ENCODE measurements around the gene BMP2K.

Gene BMP2K

DNA sequence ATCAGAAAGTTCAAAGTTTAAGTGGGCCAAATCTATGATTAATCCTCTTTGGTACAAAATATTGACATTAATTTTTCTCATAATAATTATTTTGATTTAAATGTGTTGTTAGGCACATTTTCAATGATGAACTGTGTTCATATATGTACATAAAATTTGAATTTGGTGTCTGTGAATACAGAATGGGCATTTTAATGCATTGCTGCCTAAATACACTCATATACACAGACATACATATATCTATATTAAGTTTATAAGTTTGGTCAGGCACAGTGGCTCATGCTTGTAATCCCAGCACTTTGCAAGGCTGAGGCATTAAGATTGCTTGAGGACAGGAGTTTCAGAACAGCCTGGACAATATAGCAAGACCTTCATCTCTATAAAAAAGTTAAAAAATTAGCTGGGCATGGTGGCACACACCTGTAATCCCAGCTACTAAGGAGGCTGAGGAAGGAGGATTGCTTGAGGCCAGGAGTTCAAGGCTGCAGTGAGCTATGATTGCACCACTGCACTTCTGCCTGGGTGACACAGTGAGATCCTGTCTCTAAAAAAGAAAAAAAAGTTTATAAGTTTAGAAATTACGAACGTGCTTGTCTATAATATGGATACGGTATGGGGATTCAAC is 12.3 kb upstream of the BMP2K start:
- no peak overlapping the region for H3K4me3 ChIP-seq (ENCODE audit: low read depth, low read length)

DNA sequence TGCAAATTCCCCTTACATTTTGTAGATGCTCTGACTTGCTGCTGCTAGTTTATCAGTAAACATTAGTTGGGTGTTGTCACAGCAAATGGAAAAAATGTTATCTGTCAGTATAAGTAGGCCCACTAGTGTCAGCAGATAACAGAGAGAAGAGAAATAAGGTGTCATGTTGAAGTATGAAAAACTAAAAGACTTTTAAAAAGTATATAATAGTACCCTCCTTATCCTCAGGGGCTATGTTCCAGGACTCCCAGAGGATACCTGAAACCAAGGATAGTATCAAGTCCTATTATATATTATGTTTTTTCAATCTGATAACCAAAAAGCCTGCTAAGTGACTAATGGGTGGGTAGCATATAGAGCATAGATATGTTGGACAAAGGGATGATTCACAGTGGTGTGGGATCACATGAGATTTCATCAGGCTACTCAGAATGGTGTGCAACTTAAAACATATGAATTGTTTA is 11.6 kb upstream of the BMP2K start:
- H3K4me3 ChIP-seq (ENCODE audit: low read depth, low read length), result no peak overlapping the region

DNA sequence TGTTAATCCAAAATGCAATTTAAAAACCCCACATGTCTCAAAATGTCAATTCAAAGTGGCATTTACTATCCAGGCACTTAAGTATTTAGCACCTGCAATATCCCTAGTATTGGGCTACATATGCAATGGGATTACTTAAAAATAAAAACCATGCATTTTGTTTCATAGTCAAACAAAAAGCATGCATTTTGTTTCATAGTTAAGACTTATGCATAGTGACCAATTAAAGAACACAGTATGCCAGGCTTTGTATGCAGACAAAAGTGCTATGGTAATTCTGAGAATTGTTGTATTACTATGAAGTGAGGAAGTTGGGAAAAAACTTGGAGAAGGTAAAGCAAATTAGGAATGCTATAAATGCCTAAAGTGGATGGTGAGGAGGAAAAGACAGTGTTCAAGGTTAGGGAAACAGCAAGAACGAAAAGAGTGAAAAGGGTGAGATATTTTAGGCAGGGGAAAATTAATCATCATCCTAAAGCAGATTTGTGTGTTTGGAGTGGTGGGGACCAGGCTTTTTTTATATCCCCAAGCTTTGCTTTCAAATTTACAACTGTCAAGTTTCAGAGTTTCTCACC is 10.6 kb upstream of the BMP2K start:
- H3K4me3 ChIP-seq (ENCODE audit: low read depth, low read length), result no peak overlapping the region

DNA sequence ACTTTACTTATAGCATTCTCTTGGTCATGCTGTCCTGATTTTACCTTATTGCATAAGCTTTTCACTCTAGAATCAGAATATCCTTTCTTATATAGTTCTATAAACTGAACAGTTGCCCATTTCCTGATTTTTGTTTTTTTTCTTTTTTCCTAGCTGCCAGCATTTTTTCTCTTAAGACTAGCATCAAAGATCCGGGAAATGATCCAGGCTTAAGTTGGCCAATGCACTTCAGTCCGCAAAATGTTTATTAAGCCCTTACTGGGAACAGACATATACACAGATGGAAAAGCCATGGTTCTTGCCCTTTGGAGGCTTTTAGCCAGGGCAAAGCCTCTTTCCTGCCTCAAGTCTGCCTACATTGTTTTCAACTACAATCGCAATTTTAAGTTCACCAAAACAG is 10.1 kb upstream of the BMP2K start:
- no peak overlapping the region for H3K4me3 ChIP-seq (ENCODE audit: low read depth, low read length)

DNA sequence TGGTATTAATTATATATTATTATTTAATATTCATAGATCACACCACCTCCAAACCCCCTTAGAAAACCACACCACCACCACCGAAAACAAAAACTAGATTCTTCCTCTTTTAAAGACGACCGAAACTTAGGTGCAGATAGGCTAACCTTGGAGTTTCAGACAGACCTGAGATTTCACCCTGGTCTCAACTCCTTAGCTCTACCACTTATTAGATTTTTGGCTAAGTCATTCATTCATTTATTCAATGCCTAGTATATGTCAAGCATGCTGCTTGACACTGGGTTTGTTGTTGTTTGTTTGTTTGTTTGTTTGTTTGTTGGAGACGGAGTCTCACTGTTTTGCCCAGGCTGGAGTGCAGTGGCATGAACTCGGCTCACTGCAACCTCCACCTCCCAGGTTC is 9.5 kb upstream of the BMP2K start:
- no peak overlapping the region for H3K4me3 ChIP-seq (ENCODE audit: low read depth, low read length)

DNA sequence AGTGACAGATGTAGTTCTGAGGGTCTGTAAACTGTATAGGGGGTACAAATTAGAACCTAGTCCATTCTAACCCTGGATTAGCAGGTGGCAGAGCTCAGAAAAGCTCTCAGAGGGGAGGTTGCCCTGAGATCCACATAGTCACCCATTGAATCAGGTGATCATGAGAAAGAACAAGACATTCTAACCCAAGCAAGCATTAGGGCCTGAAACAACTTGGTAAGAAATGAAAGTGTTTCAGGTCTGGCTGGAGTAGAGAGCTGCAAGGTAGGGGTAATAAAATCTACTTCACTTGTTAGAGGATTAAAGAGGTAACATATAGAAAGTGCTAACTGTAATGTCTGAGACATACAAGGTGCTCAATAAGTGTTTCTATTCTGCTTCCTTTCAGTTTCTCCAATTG is 8.8 kb upstream of the BMP2K start:
- no peak overlapping the region for H3K4me3 ChIP-seq (ENCODE audit: low read depth, low read length)

DNA sequence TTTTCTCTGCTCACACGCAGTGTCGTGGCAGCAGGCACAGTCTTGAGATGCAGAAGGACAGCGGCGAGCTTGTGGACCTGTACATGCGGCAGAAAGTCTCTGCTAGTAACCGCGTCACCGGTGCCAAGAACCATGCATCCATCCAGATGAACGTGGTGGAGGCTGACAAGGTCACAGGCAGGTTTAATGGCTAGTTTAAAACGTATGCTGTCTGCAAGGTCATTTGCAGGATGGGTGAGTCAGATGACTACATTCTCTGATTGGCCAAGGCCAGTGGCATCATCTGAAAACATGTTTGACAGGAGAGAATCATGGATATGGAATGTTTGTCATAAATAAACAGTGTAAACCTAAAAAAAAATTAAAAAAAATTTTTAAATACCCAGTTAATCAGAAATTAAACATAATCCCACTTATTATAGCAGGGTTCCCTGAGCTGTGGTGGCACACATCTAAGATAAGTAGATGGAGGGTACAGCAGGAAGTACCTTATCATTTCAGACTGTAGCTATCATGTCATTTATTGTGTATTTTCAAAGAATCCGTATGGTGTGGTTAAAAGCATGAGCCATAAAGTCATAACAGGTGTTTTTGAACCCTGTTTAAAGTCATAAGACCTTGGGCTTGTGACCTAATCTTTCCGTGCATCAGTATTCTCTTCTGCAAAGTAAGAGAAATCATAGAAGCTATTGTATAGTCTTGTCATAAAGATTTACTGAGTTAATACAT is 7.5 kb upstream of the BMP2K start:
- no peak overlapping the region for H3K4me3 ChIP-seq (ENCODE audit: low read depth, low read length)

DNA sequence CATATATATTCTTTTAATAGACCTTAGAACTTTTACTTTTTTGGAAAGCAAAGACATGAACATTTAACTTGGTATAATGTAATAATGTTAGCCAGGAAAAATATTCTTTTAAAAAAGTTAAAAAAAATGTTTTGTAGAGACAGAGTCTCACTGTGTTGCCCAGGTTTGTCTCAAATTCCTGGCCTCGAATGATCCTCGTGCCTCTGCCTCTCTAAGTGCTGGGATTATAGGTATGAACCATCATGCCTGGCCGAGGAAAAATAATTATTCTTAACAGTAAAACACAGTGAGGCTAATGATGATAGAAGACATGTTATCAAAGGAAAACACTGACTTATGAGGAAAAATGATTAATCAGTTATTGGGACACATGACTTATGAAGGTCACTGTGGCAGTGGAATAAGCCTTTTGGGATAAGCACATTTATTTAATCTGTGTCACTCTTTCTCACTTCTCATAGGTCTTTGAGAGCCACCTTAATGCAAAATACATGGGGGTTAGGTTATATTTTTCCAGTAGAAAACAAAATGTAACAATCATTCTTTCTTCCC is 6.0 kb upstream of the BMP2K start:
- H3K4me3 ChIP-seq (ENCODE audit: low read depth, low read length), result no peak overlapping the region

DNA sequence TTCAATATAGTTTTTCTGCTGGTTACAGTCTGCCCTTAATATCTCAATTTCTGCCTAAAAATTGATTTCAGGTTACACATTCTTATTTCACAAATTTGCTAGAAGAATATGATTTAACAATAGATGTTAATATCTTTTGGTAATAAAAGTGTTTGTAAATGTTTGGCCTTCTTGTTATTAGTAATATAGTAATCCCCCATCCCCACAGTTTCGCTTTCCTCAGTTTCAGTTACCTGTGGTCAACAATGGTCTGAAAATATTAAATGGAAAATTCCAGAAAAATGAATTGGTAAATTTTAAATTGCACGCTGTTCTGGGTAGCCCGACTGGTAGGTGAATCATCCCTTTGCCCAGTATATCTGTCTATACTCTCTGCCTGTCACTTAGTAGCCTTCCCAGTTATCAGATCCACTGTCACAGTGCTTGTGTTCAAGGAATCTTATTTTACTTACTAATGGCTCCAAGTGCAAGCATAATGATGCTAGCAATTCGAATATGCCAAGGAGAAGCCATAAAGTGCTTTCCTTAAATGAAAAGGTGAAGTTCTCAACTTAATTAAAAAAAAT is 3.5 kb upstream of the BMP2K start:
- no peak overlapping the region for H3K4me3 ChIP-seq (ENCODE audit: low read depth, low read length)

DNA sequence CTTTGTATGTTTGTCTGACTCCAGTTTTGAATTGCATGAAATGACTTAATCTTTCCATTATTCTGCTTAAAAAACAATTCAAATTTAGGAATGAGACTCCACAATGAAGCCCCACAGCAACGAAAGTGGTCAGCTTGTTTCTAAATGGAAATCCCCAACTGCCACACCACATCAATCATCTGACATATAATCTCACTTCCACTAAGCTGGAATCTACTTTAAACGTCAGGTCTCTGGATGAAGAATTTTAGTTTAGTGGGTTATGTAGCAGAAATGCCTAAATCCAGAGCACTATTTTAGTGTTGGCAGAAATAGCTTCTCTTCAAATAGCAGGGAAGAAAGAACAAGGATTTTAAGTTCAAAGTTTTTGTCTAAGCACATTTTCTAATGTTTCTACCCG is 1.7 kb upstream of the BMP2K start:
- no peak overlapping the region for H3K4me3 ChIP-seq (ENCODE audit: low read depth, low read length)

DNA sequence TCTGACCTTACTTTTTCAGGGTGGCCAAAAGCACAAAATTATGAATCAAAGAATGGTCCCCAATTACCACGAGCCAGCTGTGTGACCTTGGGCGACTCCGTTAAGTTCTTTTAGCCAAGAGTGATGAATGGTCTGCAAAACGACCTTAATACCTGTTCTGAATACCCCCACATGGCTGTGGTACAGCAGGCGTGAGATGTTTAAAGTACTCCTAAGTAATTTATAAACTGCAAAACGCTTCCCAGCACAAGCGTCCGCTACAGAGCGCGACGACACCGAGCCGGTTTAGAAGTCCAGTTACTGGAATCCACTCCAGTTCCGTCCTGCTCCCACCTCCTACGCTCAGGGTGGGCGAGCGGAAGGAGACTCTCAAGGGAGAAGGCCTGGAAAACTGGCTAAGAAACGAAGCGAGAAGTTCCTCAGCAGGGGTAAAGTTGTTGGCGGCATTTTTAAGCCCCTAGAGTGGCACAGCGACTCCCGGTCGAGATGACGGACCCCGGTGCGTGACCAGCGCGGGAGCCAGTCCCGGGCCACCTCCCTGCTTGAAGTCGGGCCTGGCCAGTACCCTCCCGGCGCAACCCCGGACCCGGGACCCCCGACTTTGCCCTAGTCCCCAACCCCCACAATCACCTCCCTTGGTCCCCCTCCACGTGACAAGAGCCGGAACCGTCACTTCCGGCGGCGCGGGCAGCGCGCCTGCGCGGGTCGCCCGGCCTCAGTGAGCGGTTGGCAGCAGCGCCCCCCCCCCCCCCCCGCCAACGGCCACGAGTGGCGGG is 659 bp upstream of the BMP2K start:
- peak overlapping the region; percentile 78 for H3K4me3 ChIP-seq (ENCODE audit: low read depth, low read length)

DNA sequence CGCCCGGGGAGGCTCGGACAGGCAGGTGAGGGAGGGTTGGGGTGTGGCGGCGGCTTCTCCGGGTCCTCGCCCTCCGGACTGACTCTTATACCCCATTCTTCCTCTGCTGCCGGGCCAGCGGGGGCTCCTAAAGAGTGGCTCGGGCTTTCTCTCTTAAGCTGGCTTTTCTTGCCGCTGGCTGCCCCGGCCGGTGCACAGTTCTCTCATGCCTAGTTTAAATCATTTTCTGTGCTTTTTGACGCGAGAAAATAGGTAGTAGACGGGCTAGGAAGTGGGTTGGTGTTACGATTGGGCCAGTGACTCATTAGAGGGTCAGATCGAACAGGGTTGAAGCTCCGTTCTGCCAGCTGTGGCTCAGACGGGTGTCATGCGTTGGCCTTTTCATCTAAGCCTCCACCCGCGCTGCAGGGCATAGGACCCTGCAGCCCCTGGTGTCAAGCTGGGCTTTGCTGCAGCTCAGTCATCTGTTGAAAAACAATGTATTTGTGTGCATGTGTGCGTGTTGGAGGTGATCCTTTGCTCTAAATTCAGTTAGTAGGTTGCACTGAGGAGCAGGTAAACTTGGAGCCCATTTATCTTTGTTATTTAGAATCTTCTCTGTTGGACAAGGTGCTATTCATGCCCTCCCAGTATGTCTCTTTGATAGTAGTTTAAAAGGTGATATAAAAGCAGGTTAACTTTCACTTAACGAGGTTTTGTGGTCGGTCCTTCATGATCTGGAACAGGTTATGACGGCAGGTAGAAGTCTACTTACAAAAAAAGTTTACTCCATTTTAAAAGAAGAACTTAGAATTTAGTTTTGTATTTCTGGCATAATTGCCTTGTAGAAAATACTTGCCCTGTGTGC is 802 bp downstream of the BMP2K start:
- H3K4me3 ChIP-seq (ENCODE audit: low read depth, low read length), result peak overlapping the region; percentile 71

DNA sequence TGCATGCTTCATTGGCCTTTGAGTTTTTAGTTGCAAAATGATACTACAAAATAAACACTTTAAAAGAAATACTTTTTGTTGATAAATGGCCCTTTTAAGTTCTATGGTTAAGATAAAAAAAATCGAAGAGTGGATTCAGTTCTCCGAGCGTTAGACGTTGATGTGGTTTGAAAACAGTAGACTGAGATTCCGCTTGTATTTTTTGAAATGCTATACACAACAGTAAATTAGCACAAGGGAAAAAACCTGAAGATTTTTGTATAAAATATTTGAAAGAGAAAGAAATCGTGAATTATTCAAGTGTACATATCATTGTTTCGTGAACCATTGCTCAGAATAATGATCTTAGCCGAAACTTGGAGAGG is 1.4 kb downstream of the BMP2K start:
- peak overlapping the region; percentile 71 for H3K4me3 ChIP-seq (ENCODE audit: low read depth, low read length)

DNA sequence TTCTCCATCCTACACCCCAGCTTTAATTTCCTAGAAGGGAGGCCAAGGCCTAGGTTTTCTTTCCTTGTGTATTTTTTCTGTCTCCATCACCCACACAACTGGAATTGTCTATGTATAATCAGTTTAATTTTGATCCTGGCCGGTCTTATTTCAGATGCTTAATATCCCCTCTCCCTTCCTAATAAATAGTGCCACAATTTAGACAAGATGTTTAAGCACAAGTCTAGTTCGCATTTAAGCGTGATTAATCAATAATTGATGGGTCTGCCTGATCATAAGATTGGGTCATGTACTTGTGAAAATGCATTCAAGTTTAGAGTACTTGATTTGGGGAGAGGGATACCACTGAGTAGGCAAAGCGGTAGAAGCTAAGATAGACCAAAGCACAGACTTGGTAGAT is 2.4 kb downstream of the BMP2K start:
- H3K4me3 ChIP-seq (ENCODE audit: low read depth, low read length), result no peak overlapping the region

DNA sequence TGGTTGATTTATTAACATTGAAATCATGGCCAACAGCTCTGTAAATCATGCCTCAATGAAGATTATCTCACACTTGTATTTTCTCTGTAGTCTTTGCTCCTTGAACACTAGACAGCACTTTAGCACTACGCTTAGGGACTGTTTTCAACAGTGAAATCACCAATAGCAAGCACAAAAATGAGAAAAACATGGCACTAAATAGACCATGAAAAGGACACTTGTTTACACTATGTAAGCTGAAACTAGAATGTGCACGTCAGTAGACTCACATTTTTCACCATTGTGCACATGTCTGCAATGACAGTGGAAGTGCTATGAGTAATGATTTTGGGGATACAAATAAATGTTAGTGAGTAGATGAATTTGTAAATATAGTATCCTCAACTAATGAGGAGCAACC is 3.1 kb downstream of the BMP2K start:
- no peak overlapping the region for H3K4me3 ChIP-seq (ENCODE audit: low read depth, low read length)

DNA sequence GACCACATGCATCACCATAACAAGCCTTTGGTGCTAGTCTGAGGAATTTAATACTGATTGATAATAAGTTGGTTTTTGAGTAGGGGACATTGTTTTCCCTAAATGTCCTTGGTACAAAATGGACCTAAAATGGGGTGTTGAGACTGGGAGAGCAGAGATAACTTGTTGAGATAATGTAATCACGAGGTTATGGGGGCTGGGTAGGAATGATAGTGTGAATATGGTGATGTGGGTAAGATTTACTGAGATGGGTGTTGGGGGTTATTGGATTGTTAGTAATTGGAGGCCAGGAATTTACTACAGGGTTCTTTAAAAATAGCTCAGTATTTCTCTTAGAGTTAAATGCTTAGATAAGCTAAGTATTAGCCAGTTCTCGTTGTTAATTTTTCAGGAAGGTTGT is 3.9 kb downstream of the BMP2K start:
- no peak overlapping the region for H3K4me3 ChIP-seq (ENCODE audit: low read depth, low read length)

DNA sequence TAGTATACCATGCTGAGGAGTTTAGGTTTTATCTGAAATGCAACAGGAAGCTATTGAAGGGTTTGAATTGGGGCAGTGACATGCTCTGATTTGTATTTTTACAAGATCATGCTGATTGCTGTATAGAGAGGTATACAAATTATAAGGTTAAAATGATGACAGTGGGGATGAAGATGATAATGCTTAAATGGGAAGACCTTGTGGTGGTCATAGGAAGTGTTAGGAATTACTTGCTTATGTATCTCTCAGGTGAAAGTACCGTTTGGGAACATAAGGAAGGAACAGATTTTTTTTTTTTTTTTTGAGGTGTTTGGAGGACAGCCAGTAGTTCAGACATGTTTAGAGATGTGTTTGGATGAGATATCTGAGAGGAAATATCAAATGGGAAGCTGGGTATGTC is 5.0 kb downstream of the BMP2K start:
- no peak overlapping the region for H3K4me3 ChIP-seq (ENCODE audit: low read depth, low read length)

DNA sequence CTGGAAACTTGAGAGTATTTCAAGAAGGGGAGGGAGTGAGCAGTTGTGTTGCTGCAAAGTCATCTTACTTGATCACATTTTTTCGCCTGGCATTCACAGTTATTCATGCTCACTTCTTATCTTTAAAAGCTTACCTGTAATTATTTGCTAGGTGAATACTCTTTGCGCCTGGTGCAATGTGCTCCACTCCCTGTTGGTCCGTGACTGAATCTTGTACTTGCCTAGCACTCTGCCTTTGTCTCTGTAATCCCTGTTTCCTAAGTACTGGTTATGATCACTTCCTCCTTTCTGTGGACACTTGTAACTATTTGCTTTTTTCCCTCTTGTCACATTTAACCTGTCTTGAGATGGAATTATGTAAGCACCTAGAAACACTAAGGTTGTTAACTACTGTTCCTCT is 5.8 kb downstream of the BMP2K start:
- H3K4me3 ChIP-seq (ENCODE audit: low read depth, low read length), result no peak overlapping the region

DNA sequence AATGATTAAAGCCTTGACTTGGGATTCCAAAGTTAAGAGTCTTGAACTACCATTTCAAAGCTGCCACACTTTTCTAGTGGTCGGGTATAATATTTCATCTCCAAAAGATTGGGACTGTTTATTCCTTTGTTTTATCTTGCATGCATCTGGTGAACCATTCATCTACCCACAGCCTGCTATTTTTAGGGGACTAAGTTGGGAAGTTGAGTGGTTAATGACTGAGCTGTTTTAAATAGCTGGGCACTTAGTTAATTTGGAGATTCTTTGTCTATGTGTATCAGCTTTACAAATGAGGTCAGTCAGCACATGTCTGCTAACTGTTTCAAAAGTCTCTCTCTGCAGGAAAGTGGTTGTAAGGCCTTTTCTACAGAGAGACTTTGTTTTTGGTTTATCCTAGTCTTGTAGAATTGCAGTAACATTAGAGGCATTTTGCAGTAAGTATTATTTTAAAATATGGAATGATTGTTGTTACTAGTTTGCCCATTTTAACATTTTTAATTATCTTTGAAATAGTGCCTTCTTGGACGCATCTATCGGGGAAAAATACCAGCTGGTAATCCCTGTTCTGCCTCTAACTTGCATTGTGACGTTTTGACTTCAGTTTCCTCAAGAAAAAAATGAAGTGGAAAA is 8.2 kb downstream of the BMP2K start:
- H3K4me3 ChIP-seq (ENCODE audit: low read depth, low read length), result no peak overlapping the region
